Measurements from ENCODE around the gene DCAF10. TPM values are rescaled to one million over a fixed set of nuclear protein-coding genes. Genes with fewer than 3 reads are reported as not detected.
"Not testable (repeated sequence)": the region's sequence is repeated elsewhere in the genome, so short reads cannot be mapped to it uniquely, and the experiment has no call there.

The DCAF10 gene
- total RNA-seq, 1 donor from 2014 or later: 20.7 TPM

DNA sequence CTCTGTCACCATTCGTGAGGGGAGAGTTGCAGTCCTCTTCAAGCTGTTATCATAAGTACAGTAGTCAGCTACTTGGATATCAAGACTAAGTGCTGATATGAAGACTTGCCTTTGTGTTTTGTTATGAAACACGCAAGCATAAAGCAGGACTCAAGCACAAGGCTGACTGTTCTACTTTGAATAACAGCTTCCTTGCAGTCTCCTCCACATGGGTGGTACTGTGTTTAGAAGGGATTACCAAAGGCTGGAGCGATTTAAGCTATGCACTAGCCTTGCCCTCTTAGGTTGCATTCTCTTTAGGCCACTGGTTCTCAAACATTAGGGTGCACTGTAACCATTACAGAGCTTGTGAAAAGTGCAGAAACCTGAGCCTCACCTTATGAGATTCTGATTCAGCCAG, 61.9 kb downstream of the DCAF10 start:
- TF ChIP-seq, protein P1, sequence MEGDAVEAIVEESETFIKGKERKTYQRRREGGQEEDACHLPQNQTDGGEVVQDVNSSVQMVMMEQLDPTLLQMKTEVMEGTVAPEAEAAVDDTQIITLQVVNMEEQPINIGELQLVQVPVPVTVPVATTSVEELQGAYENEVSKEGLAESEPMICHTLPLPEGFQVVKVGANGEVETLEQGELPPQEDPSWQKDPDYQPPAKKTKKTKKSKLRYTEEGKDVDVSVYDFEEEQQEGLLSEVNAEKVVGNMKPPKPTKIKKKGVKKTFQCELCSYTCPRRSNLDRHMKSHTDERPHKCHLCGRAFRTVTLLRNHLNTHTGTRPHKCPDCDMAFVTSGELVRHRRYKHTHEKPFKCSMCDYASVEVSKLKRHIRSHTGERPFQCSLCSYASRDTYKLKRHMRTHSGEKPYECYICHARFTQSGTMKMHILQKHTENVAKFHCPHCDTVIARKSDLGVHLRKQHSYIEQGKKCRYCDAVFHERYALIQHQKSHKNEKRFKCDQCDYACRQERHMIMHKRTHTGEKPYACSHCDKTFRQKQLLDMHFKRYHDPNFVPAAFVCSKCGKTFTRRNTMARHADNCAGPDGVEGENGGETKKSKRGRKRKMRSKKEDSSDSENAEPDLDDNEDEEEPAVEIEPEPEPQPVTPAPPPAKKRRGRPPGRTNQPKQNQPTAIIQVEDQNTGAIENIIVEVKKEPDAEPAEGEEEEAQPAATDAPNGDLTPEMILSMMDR (IDR thresholded peaks at IDR 0.05; ENCODE audit: insufficient read depth, low read length, poor library complexity, severe bottlenecking): no peak
- no peak for DNase-seq (ENCODE audit: low read depth)
- Histone ChIP-seq H3K4me3 (ENCODE audit: low read depth, low read length) (no peak overlapping the region), H3K36me3 (ENCODE audit: control insufficient read depth, insufficient read depth, low read length) (peaks cover 6% of the 10 kb centered on the region), H3K27me3 (ENCODE audit: control insufficient read depth, insufficient read depth, low read length) (no peaks in the 10 kb centered on the region)

DNA sequence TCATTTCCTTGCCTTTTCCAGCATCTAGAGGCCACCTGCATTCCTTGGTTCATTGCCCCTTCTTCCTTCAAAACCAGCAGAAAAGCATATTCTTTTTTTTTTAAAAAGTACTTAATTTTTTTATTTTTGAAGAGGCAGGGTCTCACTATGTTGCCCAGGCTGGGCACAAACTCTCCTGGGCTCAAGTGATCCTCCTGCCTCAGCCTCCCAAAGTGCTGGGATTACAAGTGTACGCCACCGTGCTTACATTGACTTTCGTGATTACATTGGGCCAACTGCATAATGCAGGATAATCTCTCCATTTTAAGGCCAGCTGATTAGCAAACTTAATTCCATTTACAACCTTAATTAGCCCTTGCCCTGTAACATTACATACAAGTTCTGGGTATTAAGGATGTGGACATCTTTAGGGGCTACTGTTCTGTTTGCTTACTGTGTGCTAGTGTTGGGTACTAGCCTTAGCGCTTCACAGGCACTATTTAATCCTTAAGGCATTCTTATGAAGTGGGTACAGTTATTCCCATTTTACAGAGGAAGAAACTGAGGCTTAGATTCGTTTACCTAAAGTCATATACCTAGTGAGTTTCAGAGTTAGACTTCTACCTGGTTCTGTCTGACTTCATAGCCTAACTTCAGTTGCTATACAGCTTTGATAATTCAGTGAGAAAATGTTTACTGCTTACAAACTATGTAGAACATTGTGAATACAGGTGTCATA, 69.6 kb downstream of the DCAF10 start:
- Histone ChIP-seq H3K4me3 (ENCODE audit: low read depth, low read length) (no peak overlapping the region), H3K36me3 (ENCODE audit: control insufficient read depth, insufficient read depth, low read length) (no peaks in the 10 kb centered on the region), H3K27me3 (ENCODE audit: control insufficient read depth, insufficient read depth, low read length) (no peaks in the 10 kb centered on the region)
- DNase-seq (ENCODE audit: low read depth): no peak
- TF ChIP-seq, protein P1 (IDR thresholded peaks at IDR 0.05; ENCODE audit: insufficient read depth, low read length, poor library complexity, severe bottlenecking): no peak

DNA sequence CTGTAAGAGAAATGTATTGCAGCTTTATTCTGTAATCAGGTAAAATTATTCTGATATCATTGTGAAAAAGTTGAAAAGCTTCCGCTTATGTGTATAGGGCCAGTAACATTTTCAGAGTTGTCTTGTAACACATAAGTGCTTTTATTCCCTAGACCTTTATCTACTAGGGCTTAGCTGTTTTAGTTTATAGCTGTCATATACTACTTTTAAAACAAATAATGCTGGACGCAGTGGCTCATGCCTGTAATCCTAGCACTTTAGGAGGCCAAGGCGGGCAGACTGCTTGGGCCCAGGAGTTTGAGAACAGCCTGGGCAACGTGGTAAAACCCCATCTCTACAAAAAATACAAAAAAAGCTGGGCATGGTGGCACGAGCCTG, 70.2 kb downstream of the DCAF10 start:
- no peak for DNase-seq (ENCODE audit: low read depth)
- TF ChIP-seq, protein P1 (IDR thresholded peaks at IDR 0.05; ENCODE audit: insufficient read depth, low read length, poor library complexity, severe bottlenecking): no peak
- H3K27me3 ChIP-seq (ENCODE audit: control insufficient read depth, insufficient read depth, low read length): no peaks in the 10 kb centered on the region
- no peak overlapping the region for H3K4me3 ChIP-seq (ENCODE audit: low read depth, low read length)
- no peaks in the 10 kb centered on the region for H3K36me3 ChIP-seq (ENCODE audit: control insufficient read depth, insufficient read depth, low read length)

DNA sequence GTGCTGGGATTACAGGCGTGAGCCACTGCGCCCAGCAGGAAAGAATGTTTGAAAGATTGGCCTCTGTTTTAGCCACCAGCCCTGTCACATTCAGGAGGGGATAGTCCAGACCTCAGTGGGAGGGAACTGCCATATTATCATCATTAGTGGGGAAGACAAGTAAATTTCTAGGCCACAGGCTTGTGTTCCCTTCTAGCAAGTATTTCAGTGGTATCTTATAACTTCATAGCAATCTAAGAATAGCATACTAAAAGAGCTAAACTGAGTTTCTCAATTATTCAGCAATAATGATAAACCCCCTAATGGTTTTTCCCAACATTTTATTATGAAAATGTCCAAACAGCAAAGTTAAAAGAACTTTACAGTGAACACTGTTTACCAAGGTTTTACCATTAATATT, 73.4 kb downstream of the DCAF10 start:
- no peak for DNase-seq (ENCODE audit: low read depth)
- no peaks in the 10 kb centered on the region for H3K27me3 ChIP-seq (ENCODE audit: control insufficient read depth, insufficient read depth, low read length)
- no peak overlapping the region for H3K4me3 ChIP-seq (ENCODE audit: low read depth, low read length)
- TF ChIP-seq, protein P1 (IDR thresholded peaks at IDR 0.05; ENCODE audit: insufficient read depth, low read length, poor library complexity, severe bottlenecking): no peak
- H3K36me3 ChIP-seq (ENCODE audit: control insufficient read depth, insufficient read depth, low read length): no peaks in the 10 kb centered on the region

DNA sequence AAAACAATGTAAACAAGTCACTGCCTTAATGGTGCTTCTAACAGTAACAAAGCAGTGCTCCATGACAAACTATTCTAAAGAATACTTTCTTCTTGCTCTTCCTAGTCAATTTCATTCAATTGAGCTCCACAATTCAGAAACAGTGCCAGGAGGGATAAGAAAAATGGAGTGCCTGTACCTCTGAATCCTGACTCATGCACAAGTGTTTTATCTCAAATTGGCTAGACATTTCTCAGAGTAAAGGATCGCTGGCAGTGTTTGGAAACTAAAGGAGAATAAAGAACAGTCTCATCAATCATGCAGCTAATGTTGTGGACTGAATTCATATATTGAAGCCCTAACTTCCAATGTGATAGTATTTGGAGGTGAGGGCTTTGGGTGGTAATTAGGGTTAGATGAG, 75.8 kb downstream of the DCAF10 start:
- Histone ChIP-seq H3K4me3 (ENCODE audit: low read depth, low read length) (no peak overlapping the region), H3K27me3 (ENCODE audit: control insufficient read depth, insufficient read depth, low read length) (no peaks in the 10 kb centered on the region), H3K36me3 (ENCODE audit: control insufficient read depth, insufficient read depth, low read length) (no peaks in the 10 kb centered on the region)
- TF ChIP-seq, protein P1 (IDR thresholded peaks at IDR 0.05; ENCODE audit: insufficient read depth, low read length, poor library complexity, severe bottlenecking): no peak
- no peak for DNase-seq (ENCODE audit: low read depth)

DNA sequence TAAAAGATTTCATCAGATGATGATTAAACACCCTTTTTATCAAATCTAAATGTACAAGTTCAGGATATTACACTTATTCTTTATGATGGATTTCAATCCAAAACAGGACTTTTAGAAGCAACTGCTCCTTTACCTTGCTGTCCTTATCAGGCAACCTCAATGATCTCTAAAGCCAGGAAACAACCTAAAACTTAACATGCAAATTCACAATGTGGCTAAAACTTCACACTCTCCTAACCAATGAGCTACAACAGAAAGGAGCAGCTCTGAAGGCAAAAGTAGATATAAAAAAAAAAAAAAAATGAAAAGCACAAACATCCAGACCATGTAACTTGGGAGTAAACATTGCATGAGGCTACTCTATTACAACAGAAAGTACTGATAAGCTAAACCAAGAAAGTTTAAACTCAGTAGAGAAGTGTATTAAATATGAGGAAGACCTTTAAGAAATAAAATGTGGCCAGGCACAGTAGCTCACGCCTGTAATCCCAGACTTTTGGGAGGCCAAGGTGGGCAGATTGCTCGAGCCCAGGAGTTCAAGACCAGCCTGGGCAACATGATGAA, 80.4 kb downstream of the DCAF10 start:
- Histone ChIP-seq H3K4me3 (ENCODE audit: low read depth, low read length) (no peak overlapping the region), H3K36me3 (ENCODE audit: control insufficient read depth, insufficient read depth, low read length) (no peaks in the 10 kb centered on the region), H3K27me3 (ENCODE audit: control insufficient read depth, insufficient read depth, low read length) (no peaks in the 10 kb centered on the region)
- DNase-seq (ENCODE audit: low read depth): no peak
- TF ChIP-seq, protein P1 (IDR thresholded peaks at IDR 0.05; ENCODE audit: insufficient read depth, low read length, poor library complexity, severe bottlenecking): no peak

DNA sequence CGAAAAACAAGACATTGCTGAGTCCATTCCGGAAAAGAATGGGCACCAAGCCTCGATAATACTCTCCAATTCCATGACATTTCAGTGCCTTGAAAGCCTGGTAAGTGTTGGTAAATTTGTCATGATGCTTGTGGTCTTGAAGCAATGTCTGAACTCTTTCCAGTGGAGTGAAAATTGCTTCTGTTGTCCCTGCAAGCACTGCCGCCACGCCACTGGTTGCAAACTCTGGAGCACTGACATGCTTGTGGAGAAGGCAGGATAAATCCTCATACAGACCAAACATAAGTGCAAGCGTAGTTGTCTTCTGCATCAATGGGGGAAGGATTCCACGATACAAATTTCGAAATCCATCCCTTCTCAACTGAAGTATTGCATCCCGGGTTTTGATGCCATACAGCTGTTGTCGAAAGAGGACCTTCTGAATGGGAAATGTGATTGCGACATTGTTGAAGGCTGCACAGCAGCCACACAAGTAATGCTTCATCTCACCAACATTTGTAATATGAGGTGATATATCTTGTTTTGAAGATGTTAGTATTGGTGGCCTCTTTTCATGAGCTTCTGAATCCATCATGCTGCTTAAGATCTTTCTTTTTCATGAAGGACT, 87.5 kb downstream of the DCAF10 start:
- not testable (repeated sequence) for H3K27me3 ChIP-seq (ENCODE audit: control insufficient read depth, insufficient read depth, low read length); H3K4me3 ChIP-seq (ENCODE audit: low read depth, low read length); DNase-seq (ENCODE audit: low read depth); H3K36me3 ChIP-seq (ENCODE audit: control insufficient read depth, insufficient read depth, low read length)
